HG03520 (cell line): ENCODE measurements around the gene XAB2.
"Not testable (repeated sequence)": the region's sequence is repeated elsewhere in the genome, so short reads cannot be mapped to it uniquely, and the experiment has no call there.

Experiments
- ATAC-seq: cut with Tn5 transposase; IDR thresholded peaks from one replicate; pipeline ENCODE4 v1.9.1; 2021; ENCODE audit warnings: mild to moderate bottlenecking, moderate library complexity; ENCODE audit not compliant: unreplicated experiment

XAB2 gene

GRCh38 chr19:7650148-7650547, 20.8 kb upstream of the XAB2 start:
- ATAC-seq = no peak

- ATAC-seq = no peak
Measured at GRCh38 chr19:7648265-7649014, 19.1 kb upstream of the XAB2 start.

GRCh38 chr19:7647156-7647555, 17.8 kb upstream of the XAB2 start:
- no peak for ATAC-seq

GRCh38 chr19:7646426-7646700, 17.0 kb upstream of the XAB2 start:
- no peak for ATAC-seq

- ATAC-seq = no peak
Measured at GRCh38 chr19:7645656-7646425, 16.5 kb upstream of the XAB2 start.

GRCh38 chr19:7645163-7645562, 15.8 kb upstream of the XAB2 start:
- ATAC-seq = no peak

GRCh38 chr19:7644550-7644877, 15.2 kb upstream of the XAB2 start:
- ATAC-seq = no peak

- ATAC-seq = not testable (repeated sequence)
Measured at GRCh38 chr19:7643629-7644549, 14.5 kb upstream of the XAB2 start.

GRCh38 chr19:7643031-7643415, 13.7 kb upstream of the XAB2 start:
- no peak for ATAC-seq

GRCh38 chr19:7642295-7643030, 13.1 kb upstream of the XAB2 start:
- no peak for ATAC-seq

- ATAC-seq = no peak
Measured at GRCh38 chr19:7641290-7642276, 12.2 kb upstream of the XAB2 start.

- ATAC-seq = no peak
Measured at GRCh38 chr19:7640803-7641202, 11.5 kb upstream of the XAB2 start.

- ATAC-seq = no peak
Measured at GRCh38 chr19:7639863-7640348, 10.6 kb upstream of the XAB2 start.

GRCh38 chr19:7638802-7639465, 9.6 kb upstream of the XAB2 start:
- ATAC-seq = no peak

- peak; percentile 15 for ATAC-seq
Measured at GRCh38 chr19:7637374-7638256, 8.3 kb upstream of the XAB2 start.

- ATAC-seq = peak; percentile 59
Measured at GRCh38 chr19:7636691-7637373, 7.5 kb upstream of the XAB2 start, which contains the start of gene STXBP2. Gene STXBP2, plus strand, starts transcription at chr19:7637110. Its CDS starts 40 bp downstream, at chr19:7637150.

GRCh38 chr19:7636317-7636690, 7.0 kb upstream of the XAB2 start:
- no peak for ATAC-seq
